Stimulated activated CD4-positive, alpha-beta T cell treated with anti-CD3 and anti-CD28 coated beads, Interleukin-15, amount 100 ng/mL, for 48 hours (primary cell): ENCODE data around the gene ZNF791.
"Not testable (repeated sequence)": the region's sequence is repeated elsewhere in the genome, so short reads cannot be mapped to it uniquely, and the experiment has no call there.

Experiments used
- DNase-seq, 2 donors: peaks; one replicate each; pipeline ENCODE4 v3.0.0-alpha.2; 2020; ENCODE audit warnings: low read depth in 2 of 2

The ZNF791 gene

GRCh38 chr19:12610540-12611360, at the start of gene ZNF791, which contains the start of gene ZNF490:
TSS of gene ZNF791 (plus strand) at chr19:12610920. CDS start at chr19:12611080, 160 bp downstream.
TSS of gene ZNF490 (minus strand) at chr19:12610813. CDS start at chr19:12610680, 133 bp downstream.
- DNase-seq = peak; percentile 96 to 99

- DNase-seq = peak; percentile 82 to 89
Observed at GRCh38 chr19:12564016-12564664, 46.6 kb upstream of the ZNF791 start.

- not testable (repeated sequence) for DNase-seq
Observed at GRCh38 chr19:12566380-12566779, 44.3 kb upstream of the ZNF791 start.

- DNase-seq = no peak
Observed at GRCh38 chr19:12567951-12568350, 42.8 kb upstream of the ZNF791 start.

- DNase-seq = no peak
Observed at GRCh38 chr19:12574036-12574435, 36.7 kb upstream of the ZNF791 start.

GRCh38 chr19:12578641-12579040, 32.1 kb upstream of the ZNF791 start:
- no peak for DNase-seq

- no peak for DNase-seq
Observed at GRCh38 chr19:12580180-12580694, 30.5 kb upstream of the ZNF791 start.

GRCh38 chr19:12581100-12581499, 29.6 kb upstream of the ZNF791 start:
- no peak for DNase-seq

GRCh38 chr19:12596485-12596884, 14.2 kb upstream of the ZNF791 start:
- DNase-seq = no peak

- no peak for DNase-seq
Observed at GRCh38 chr19:12596927-12597548, 13.7 kb upstream of the ZNF791 start.

GRCh38 chr19:12597594-12597993, 13.1 kb upstream of the ZNF791 start:
- no peak for DNase-seq

GRCh38 chr19:12603714-12604113, 7.0 kb upstream of the ZNF791 start:
- peak; percentile 43 to 45 for DNase-seq

- no peak for DNase-seq
Observed at GRCh38 chr19:12606796-12607195, 3.9 kb upstream of the ZNF791 start.

GRCh38 chr19:12607631-12608030, 3.1 kb upstream of the ZNF791 start:
- no peak for DNase-seq

GRCh38 chr19:12611361-12611699, 610 bp downstream of the ZNF791 start:
- no peak for DNase-seq

GRCh38 chr19:12617646-12618045, 6.9 kb downstream of the ZNF791 start:
- no peak for DNase-seq

GRCh38 chr19:12621253-12622024, 10.7 kb downstream of the ZNF791 start:
- not testable (repeated sequence) for DNase-seq

GRCh38 chr19:12623361-12624031, 12.8 kb downstream of the ZNF791 start:
- DNase-seq = no peak

- no peak for DNase-seq
Observed at GRCh38 chr19:12626958-12627357, 16.2 kb downstream of the ZNF791 start.

- no peak for DNase-seq
Observed at GRCh38 chr19:12628040-12629022, 17.6 kb downstream of the ZNF791 start.
